KMS-11 (cell line): Measurements from ENCODE around the gene NUPR2.
"Not testable (repeated sequence)": the region's sequence is repeated elsewhere in the genome, so short reads cannot be mapped to it uniquely, and the experiment has no call there.

Experiments
- H2AFZ ChIP-seq: fragments of 200-600 bp; sonication (generic); 2 replicates; pipeline ENCODE4 v1.6.1; 2016; ENCODE audit warnings: antibody characterized with exemption, mixed run types, low read depth
- H3K27ac ChIP-seq: fragments of 200-600 bp; sonication (generic); 2 replicates; pipeline ENCODE4 v1.6.1; 2016; ENCODE audit warnings: mild to moderate bottlenecking, mixed run types
- H3K27me3 ChIP-seq: fragments of 200-600 bp; sonication (generic); 2 replicates; pipeline ENCODE4 v1.6.1; 2017; ENCODE audit warnings: mild to moderate bottlenecking, low read depth, mixed run types, moderate library complexity; ENCODE audit not compliant: insufficient read depth
- H3K36me3 ChIP-seq: fragments of 200-600 bp; sonication (generic); 2 replicates; pipeline ENCODE4 v1.6.1; 2017; ENCODE audit warnings: mild to moderate bottlenecking, mixed run types; ENCODE audit not compliant: insufficient read depth
- H3K4me1 ChIP-seq: fragments of 200-600 bp; sonication (generic); 2 replicates; pipeline ENCODE4 v1.6.1; 2016; ENCODE audit warnings: mild to moderate bottlenecking, low read depth, mixed run types; ENCODE audit not compliant: poor library complexity, severe bottlenecking
- H3K4me2 ChIP-seq: fragments of 200-600 bp; sonication (generic); 2 replicates; pipeline ENCODE4 v1.7.0; 2016; ENCODE audit warnings: mild to moderate bottlenecking, mixed run types
- H3K4me3 ChIP-seq: fragments of 200-600 bp; sonication (generic); IDR thresholded peaks from 2 replicates; pipeline ENCODE4 v1.6.1; 2017; ENCODE audit warnings: low read depth, low read length, mixed read lengths; ENCODE audit not compliant: insufficient read depth
- H3K79me2 ChIP-seq: fragments of 200-600 bp; sonication (generic); 2 replicates; pipeline ENCODE4 v1.6.1; 2016; ENCODE audit warnings: low read depth, mixed run types; ENCODE audit not compliant: insufficient read depth
- H3K9ac ChIP-seq: fragments of 200-600 bp; sonication (generic); 2 replicates; pipeline ENCODE4 v1.6.1; 2016; ENCODE audit warnings: mild to moderate bottlenecking, mixed run types
- H4K20me1 ChIP-seq: fragments of 200-600 bp; sonication (generic); 2 replicates; pipeline ENCODE4 v1.6.1; 2016; ENCODE audit warnings: mild to moderate bottlenecking, mixed run types; ENCODE audit not compliant: insufficient read depth
- CTCF ChIP-seq: fragments of 200-600 bp; sonication (generic); conservative IDR thresholded peaks from 2 replicates; pipeline ENCODE4 v1.6.1; 2017; ENCODE audit warnings: low read depth, mild to moderate bottlenecking, antibody characterized with exemption, low read length, moderate library complexity, mixed read lengths

NUPR2 gene

GRCh38 chr7:56077681-56078080 is 38.5 kb downstream of the NUPR2 start:
- no peaks in the 10 kb centered on the region for H3K79me2 ChIP-seq
- peaks cover 5% of the 10 kb centered on the region for H3K4me1 ChIP-seq
- H3K4me2 ChIP-seq: no peak overlapping the region
- TF ChIP-seq CTCF: no peak
- no peaks in the 10 kb centered on the region for H3K27me3 ChIP-seq
- H4K20me1 ChIP-seq: no peaks in the 10 kb centered on the region
- H2AFZ ChIP-seq: no peak overlapping the region
- no peak overlapping the region for H3K9ac ChIP-seq
- no peaks in the 10 kb centered on the region for H3K36me3 ChIP-seq
- H3K27ac ChIP-seq: no peak overlapping the region
- no peak overlapping the region for H3K4me3 ChIP-seq

GRCh38 chr7:56074371-56074791 is 41.8 kb downstream of the NUPR2 start:
- H3K4me1 ChIP-seq: peaks cover 3% of the 10 kb centered on the region
- no peaks in the 10 kb centered on the region for H3K36me3 ChIP-seq
- no peak overlapping the region for H3K4me2 ChIP-seq
- H2AFZ ChIP-seq: no peak overlapping the region
- H4K20me1 ChIP-seq: no peaks in the 10 kb centered on the region
- no peak overlapping the region for H3K9ac ChIP-seq
- H3K27ac ChIP-seq: no peak overlapping the region
- no peaks in the 10 kb centered on the region for H3K27me3 ChIP-seq
- no peak overlapping the region for H3K4me3 ChIP-seq
- peak; percentile 76 for TF ChIP-seq CTCF
- H3K79me2 ChIP-seq: no peaks in the 10 kb centered on the region

- Histone ChIP-seq H3K79me2 (peaks cover 20% of the 10 kb centered on the region; the same call in 1 of the 2 replicates), H3K4me1 (peaks cover 32% of the 10 kb centered on the region)
- not testable (repeated sequence) for H3K27ac ChIP-seq, H2AFZ ChIP-seq, H3K27me3 ChIP-seq, H3K9ac ChIP-seq, H3K4me3 ChIP-seq, H3K36me3 ChIP-seq, H4K20me1 ChIP-seq, H3K4me2 ChIP-seq
These were observed 49.8 kb downstream of the NUPR2 start for GRCh38 chr7:56066376-56066775.
